Measurements from ENCODE around the gene ZNF391. TPM values are rescaled to one million over a fixed set of nuclear protein-coding genes. Genes with fewer than 3 reads are reported as not detected.

ZNF391 gene
- total RNA-seq, 1 experiment from 2014 or later = 5.4 TPM

DNA sequence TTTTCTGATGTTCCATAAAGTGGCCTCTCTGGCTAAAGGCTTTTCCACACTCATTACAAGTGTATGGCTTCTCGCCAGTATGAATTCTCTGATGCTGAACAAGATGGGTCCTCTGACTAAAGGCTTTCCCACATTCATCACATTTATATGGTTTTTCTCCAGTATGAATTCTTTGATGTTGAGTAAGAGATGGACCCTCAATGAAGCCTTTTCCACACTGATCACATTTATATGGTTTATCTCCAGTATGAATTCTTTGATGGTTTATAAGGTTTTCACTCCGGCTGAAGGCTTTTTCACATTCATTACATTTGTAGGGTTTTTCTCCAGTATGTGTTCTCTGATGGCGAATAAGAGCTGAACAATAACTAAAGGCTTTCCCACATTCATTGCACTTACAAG, 63.9 kb downstream of the ZNF391 start:
- no peaks in the 10 kb centered on the region for H3K4me1 Mint-ChIP-seq
- H3K27ac Mint-ChIP-seq = no peak overlapping the region
- Histone ChIP-seq H3K27ac (ENCODE audit: insufficient read length, low read depth, low read length) (no peak overlapping the region), H3K23me2 (ENCODE audit: insufficient read length, low read depth, low read length, poor library complexity, severe bottlenecking) (no peaks in the 10 kb centered on the region), H3K23ac (ENCODE audit: insufficient read length, low read depth, low read length) (no peak overlapping the region), H2AK5ac (ENCODE audit: insufficient read length, low read length) (no peak overlapping the region), H2BK15ac (ENCODE audit: low read depth, low read length) (no peak overlapping the region), H3K4me1 (ENCODE audit: insufficient read depth, low read length) (no peaks in the 10 kb centered on the region), H4K91ac (ENCODE audit: insufficient read length, low read depth, low read length) (no peak overlapping the region), H2BK20ac (ENCODE audit: low read depth, low read length, poor library complexity, severe bottlenecking) (no peak overlapping the region), H3K27me3 (ENCODE audit: insufficient read depth, low read length) (no peaks in the 10 kb centered on the region), H4K8ac (replicated peaks; ENCODE audit: insufficient read length, low read depth, low read length) (no peak overlapping the region), H2BK5ac (ENCODE audit: insufficient read length, low read length) (no peak overlapping the region), H3T11ph (ENCODE audit: low read length) (no peak overlapping the region), H4K20me1 (ENCODE audit: control insufficient read depth, insufficient read depth, insufficient read length) (no peaks in the 10 kb centered on the region), H3K14ac (ENCODE audit: insufficient read depth, low read length) (no peak overlapping the region), H3K79me1 (ENCODE audit: insufficient read depth, low read depth, low read length, poor library complexity, severe bottlenecking) (no peaks in the 10 kb centered on the region), H2AFZ (ENCODE audit: low read length) (no peak overlapping the region), H3K18ac (ENCODE audit: insufficient read length, low read depth, low read length) (no peak overlapping the region), H2BK12ac (ENCODE audit: insufficient read length, low read depth, low read length) (no peak overlapping the region), H3K56ac (ENCODE audit: insufficient read length, low read depth, low read length) (no peak overlapping the region), H2BK120ac (ENCODE audit: low read depth, low read length, poor library complexity, severe bottlenecking) (no peak overlapping the region), H3K4me2 (ENCODE audit: insufficient read depth, insufficient read length, low read length) (no peak overlapping the region), H3K79me2 (ENCODE audit: insufficient read depth, low read length) (no peaks in the 10 kb centered on the region), H3K4ac (ENCODE audit: low read depth, low read length) (no peak overlapping the region), H3K9me3 (ENCODE audit: control insufficient read depth, low read depth, low read length) (peaks cover 88% of the 10 kb centered on the region), H3K9ac (ENCODE audit: extremely low read depth, insufficient read length, low read length) (no peak overlapping the region), H4K5ac (ENCODE audit: insufficient read length, low read depth, low read length) (no peak overlapping the region)
- H3K4me3 Mint-ChIP-seq = no peak overlapping the region
- H3K36me3 Mint-ChIP-seq (ENCODE audit: insufficient read depth in 1 of 3, low read depth in 3 of 3) = peaks cover 79 to 93% (median 83%) of the 10 kb centered on the region in 3 experiments
- no CpG with 5 or more reads among the region's 3 CpGs for WGBS (ENCODE audit: extremely low coverage, insufficient read length, low lambda C conversion rate)
- DNase-seq = no peak
- peaks cover 87 to 92% of the 10 kb centered on the region in 2 experiments for H3K9me3 Mint-ChIP-seq
- TF ChIP-seq, protein P1, sequence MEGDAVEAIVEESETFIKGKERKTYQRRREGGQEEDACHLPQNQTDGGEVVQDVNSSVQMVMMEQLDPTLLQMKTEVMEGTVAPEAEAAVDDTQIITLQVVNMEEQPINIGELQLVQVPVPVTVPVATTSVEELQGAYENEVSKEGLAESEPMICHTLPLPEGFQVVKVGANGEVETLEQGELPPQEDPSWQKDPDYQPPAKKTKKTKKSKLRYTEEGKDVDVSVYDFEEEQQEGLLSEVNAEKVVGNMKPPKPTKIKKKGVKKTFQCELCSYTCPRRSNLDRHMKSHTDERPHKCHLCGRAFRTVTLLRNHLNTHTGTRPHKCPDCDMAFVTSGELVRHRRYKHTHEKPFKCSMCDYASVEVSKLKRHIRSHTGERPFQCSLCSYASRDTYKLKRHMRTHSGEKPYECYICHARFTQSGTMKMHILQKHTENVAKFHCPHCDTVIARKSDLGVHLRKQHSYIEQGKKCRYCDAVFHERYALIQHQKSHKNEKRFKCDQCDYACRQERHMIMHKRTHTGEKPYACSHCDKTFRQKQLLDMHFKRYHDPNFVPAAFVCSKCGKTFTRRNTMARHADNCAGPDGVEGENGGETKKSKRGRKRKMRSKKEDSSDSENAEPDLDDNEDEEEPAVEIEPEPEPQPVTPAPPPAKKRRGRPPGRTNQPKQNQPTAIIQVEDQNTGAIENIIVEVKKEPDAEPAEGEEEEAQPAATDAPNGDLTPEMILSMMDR (conservative IDR thresholded peaks at IDR 0.05) = no peak
- H3K27me3 Mint-ChIP-seq (ENCODE audit: low read depth) = no peaks in the 10 kb centered on the region; the same call in 1 of the 2 replicates

Other genes starting within 250 kb of the ZNF391 start
- 14.8 and 17.7 TPM in 2 replicates for gene PRSS16, start 141.1 kb upstream of the ZNF391 start, total RNA-seq (2021)
- gene POM121L2, start 76.5 kb upstream of the ZNF391 start, total RNA-seq (2021) = not detected in 2 replicates
- gene ZNF184, start 84.3 kb downstream of the ZNF391 start, total RNA-seq (2021) = 6.3 and 6.5 TPM in 2 replicates